Activated CD8-positive, alpha-beta memory T cell treated with anti-CD3 and anti-CD28 coated beads, Interleukin-2, amount 10 ng/mL, durations not matched to agents 7 days and 5 days (primary cell): ENCODE measurements around the gene IL6ST. TPM values are rescaled to one million over a fixed set of nuclear protein-coding genes. Genes with fewer than 3 reads are reported as not detected.

ENCODE experiments used
- ATAC-seq: fragments of 150-1000 bp; cut with Tn5 transposase; one replicate; pipeline ENCODE4 v1.10.0; 2021; ENCODE audit warnings: moderate library complexity
- CTCF ChIA-PET: fragments of 350-600 bp; sonication (Branson Sonifier 250); formaldehyde crosslinking; loops from one replicate; lab custom pipeline; 2021; ENCODE audit warnings: antibody characterized with exemption; lab: Charles Lee
- DNase-seq: peaks from one replicate; pipeline ENCODE4 v3.0.0-alpha.2; 2020
- H3K27ac Mint-ChIP-seq: one replicate; pipeline ENCODE4 v1.8.0; 2021; ENCODE audit warnings: mild to moderate bottlenecking, mixed read lengths
- H3K27me3 Mint-ChIP-seq: one replicate; pipeline ENCODE4 v1.8.0; 2021; ENCODE audit warnings: mixed read lengths
- H3K36me3 Mint-ChIP-seq: one replicate; pipeline ENCODE4 v1.8.0; 2021; ENCODE audit warnings: mild to moderate bottlenecking, mixed read lengths
- H3K4me1 Mint-ChIP-seq: one replicate; pipeline ENCODE4 v1.8.0; 2021; ENCODE audit warnings: mixed read lengths
- H3K4me3 Mint-ChIP-seq: one replicate; pipeline ENCODE4 v1.8.0; 2021; ENCODE audit warnings: mild to moderate bottlenecking, moderate library complexity, mixed read lengths
- H3K9me3 Mint-ChIP-seq: one replicate; pipeline ENCODE4 v1.8.0; 2022; ENCODE audit warnings: low read depth, mixed read lengths
- total RNA-seq, 2 experiments: library from RNA; stranded (reverse); gene quantifications; one replicate each; pipeline ENCODE4 v1.2.3, GENCODE V29; 2021

IL6ST gene
- total RNA-seq, 2 experiments from 2014 or later: 17.9 to 24.7 TPM

DNA sequence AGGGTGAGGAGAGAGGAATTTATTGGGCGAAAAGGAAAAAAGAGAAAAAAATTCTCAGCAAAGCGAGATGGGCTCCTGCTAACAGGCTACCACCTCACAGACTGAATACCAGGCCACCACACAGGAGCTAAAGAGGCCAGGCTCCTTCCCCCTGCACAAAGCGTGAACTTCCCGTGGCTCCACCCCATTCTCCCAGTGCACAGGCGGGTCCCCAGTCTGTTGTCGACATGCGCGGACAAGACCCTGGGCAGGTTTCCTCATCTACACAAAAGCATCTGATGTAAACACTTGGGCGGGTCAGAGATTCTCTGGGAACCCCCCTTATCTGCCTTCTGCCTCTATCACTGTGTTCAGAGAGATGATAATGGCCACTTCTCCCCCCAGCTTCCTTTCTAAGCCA lies 109.4 kb downstream of the IL6ST start:
- Mint-ChIP-seq H3K4me1 (peaks cover 4% of the 10 kb centered on the region), H3K9me3 (no peaks in the 10 kb centered on the region), H3K36me3 (no peaks in the 10 kb centered on the region), H3K27me3 (peaks cover 10% of the 10 kb centered on the region), H3K4me3 (no peak overlapping the region), H3K27ac (no peak overlapping the region)
- ATAC-seq: no peak
- no peak for DNase-seq
- CTCF ChIA-PET: no interaction called here

Other genes starting within 250 kb of the IL6ST start
- not detected for gene IL31RA, start 143.6 kb downstream of the IL6ST start, total RNA-seq
- under 1 TPM in 1 of 2 experiments, not detected in 1; 0.26 TPM for gene ANKRD55, start 238.4 kb upstream of the IL6ST start, total RNA-seq